Mesodermal cell (in vitro differentiated cells): ENCODE data around the gene ATXN10.
A peak's percentile ranks its signal among the peaks of the same experiment; 100 is the strongest.

ENCODE experiments used
- H3K27ac ChIP-seq: 2 replicates; pipeline ENCODE4 v1.7.0; 2013; ENCODE audit warnings: mild to moderate bottlenecking, low read depth, low read length, moderate library complexity; ENCODE audit not compliant: severe bottlenecking
- H3K36me3 ChIP-seq: 2 replicates; pipeline ENCODE4 v1.7.1; 2013; ENCODE audit warnings: mild to moderate bottlenecking, low read length, moderate library complexity; ENCODE audit not compliant: control insufficient read depth, insufficient read depth
- H3K4me1 ChIP-seq: one replicate; pipeline ENCODE4 v1.7.1; 2013; ENCODE audit warnings: mild to moderate bottlenecking, low read length; ENCODE audit not compliant: insufficient read depth, control insufficient read depth, poor library complexity, severe bottlenecking
- H3K4me3 ChIP-seq: 2 replicates; pipeline ENCODE4 v1.7.0; 2013; ENCODE audit warnings: low read length, control low read depth, mild to moderate bottlenecking; ENCODE audit not compliant: insufficient read depth, poor library complexity, severe bottlenecking; ENCODE audit errors: extremely low read depth
- H3K9me3 ChIP-seq: 2 replicates; pipeline ENCODE4 v1.7.1; 2013; ENCODE audit warnings: mild to moderate bottlenecking, low read length, moderate library complexity; ENCODE audit not compliant: control insufficient read depth
- WGBS, 2 experiments: methylation state at CpG; one replicate each; pipeline ENCODE4 v1.1.5; 2013; ENCODE audit warnings: missing lambda C conversion rate in 2 of 2; ENCODE audit not compliant: insufficient coverage in 2 of 2; 5-methylcytosine and 5-hydroxymethylcytosine counted together

Gene ATXN10

DNA sequence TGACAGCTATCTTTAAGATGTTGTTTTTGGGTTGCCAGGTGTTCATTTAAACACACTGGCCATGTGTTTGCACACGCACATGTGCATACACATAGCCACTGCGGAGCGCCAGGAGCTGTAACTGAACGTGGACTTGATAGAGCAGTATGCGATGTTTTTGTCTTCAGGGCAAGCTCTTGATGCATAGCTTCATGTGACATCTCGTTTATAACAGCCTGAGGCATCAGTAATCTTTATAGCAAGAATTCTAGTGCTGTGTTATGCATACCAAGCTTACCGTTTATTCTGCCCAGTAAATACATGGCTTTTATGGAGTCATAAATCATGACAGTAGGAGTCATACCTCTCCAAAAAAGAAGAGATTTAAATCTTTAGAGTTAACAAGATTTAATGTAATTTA is 87.0 kb downstream of the ATXN10 start:
- H3K9me3 ChIP-seq, result peaks cover 8% of the 10 kb centered on the region

DNA sequence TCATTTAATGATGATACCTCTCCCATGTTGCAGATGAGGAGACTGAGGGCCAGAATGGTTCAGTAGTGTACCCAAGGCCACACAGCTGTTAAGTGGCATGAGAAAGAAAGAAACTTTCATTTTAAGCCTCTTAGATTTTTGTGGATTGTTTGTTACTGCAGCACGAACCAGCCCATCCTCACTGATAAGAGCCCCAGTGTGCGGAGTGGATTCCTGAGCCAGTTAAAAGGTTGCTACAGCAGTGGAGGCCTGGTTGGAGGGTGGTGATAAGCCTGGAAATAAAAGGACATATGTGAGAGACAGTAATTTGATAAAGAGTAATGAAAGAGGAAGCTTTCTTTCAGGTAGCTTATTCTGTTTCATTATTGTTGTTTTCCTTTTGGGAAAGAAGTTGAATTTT is 89.0 kb downstream of the ATXN10 start:
- WGBS, 2 experiments, result 92% methylated on average over 2 of the region's 2 CpGs; no CpG with 5 or more reads in 1 of the 2 experiments
- peaks cover 47% of the 10 kb centered on the region for H3K4me1 ChIP-seq
- no peak overlapping the region for H3K27ac ChIP-seq
- peaks cover 8% of the 10 kb centered on the region for H3K9me3 ChIP-seq
- H3K36me3 ChIP-seq, result peaks cover 29% of the 10 kb centered on the region
- no peak overlapping the region for H3K4me3 ChIP-seq

More for the DNA sequence above, 87.0 kb downstream of the ATXN10 start:
- Histone ChIP-seq H3K36me3 (peaks cover 34% of the 10 kb centered on the region), H3K4me3 (no peak overlapping the region), H3K4me1 (peaks cover 38% of the 10 kb centered on the region), H3K27ac (no peak overlapping the region)
- WGBS, 2 experiments, result 93 to 94% methylated on average over 4 to 6 of the region's 7 CpGs

DNA sequence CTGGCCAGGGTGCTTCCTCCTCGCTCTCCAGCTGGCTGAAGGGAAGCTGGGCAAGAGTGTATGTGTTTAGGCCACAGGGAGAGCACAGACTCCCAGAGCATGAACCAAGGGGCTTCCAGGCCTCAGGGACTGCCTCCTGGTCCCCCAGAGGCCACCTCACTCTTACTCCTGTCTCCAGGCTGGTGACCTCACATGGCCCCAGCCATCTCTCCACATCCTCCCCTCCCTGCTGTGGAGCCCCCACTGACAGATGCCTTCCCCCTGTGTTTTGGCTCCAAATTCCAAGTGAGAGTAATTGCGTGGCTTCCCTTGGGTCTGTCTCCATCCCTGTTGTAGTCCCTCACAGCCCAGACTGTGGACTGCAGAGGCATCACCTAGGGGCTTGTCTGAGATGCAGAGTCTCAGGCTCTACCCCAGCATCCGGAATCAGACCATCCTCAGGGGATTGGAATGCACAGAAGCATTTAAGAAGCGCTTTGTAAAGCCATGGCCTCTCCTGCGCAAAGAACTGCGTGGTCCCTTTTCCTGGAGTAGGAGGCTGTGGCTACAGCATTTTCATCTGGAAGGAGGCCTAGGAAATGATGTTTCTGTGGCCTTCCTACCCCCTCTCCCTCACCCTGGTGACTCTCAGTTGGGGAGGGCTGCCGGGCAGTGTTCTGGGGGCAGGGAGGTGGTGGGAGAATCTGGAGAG is 91.1 kb downstream of the ATXN10 start:
- Histone ChIP-seq H3K9me3 (peaks cover 8% of the 10 kb centered on the region), H3K4me3 (no peak overlapping the region), H3K27ac (peak overlapping the region; percentile 62), H3K4me1 (peaks cover 32% of the 10 kb centered on the region), H3K36me3 (peaks cover 36% of the 10 kb centered on the region)
- WGBS, 2 experiments, result 71 to 85% methylated on average over 5 of the region's 7 CpGs

- H3K4me3 ChIP-seq, result no peak overlapping the region
- peaks cover 27% of the 10 kb centered on the region for H3K4me1 ChIP-seq
- peak overlapping the region; percentile 62 for H3K27ac ChIP-seq
- H3K36me3 ChIP-seq, result peaks cover 31% of the 10 kb centered on the region
- H3K9me3 ChIP-seq, result peaks cover 8% of the 10 kb centered on the region
- WGBS, 2 experiments, result 77 to 91% methylated on average over 5 to 10 of the region's 10 CpGs
Measured at GRCh38 chr22:45763236-45763624, 91.6 kb downstream of the ATXN10 start.

DNA sequence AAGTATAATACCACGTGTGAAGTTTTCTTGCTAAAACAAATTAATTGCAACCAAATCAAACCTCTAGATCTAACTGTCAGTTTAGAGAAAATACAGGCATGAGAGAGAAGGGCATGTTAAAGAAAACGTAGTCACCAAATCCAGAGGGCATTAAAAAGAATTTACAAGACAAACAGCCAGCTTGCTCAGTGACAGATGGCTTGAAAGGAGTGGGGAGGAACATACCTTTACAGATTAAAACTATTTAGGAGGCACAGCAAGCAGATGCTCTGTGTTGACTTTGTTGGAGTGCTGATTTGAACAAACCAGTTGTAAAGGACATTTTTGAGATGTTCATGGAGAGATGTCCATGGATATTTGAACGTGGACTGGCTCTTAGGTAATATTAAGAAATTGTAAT is 96.9 kb downstream of the ATXN10 start:
- WGBS, 2 experiments, result 50% methylated on average over 2 of the region's 3 CpGs; no CpG with 5 or more reads in 1 of the 2 experiments
- no peaks in the 10 kb centered on the region for H3K9me3 ChIP-seq
- peaks cover 32% of the 10 kb centered on the region for H3K36me3 ChIP-seq
- no peak overlapping the region for H3K4me3 ChIP-seq
- no peak overlapping the region for H3K27ac ChIP-seq
- peaks cover 11% of the 10 kb centered on the region for H3K4me1 ChIP-seq

DNA sequence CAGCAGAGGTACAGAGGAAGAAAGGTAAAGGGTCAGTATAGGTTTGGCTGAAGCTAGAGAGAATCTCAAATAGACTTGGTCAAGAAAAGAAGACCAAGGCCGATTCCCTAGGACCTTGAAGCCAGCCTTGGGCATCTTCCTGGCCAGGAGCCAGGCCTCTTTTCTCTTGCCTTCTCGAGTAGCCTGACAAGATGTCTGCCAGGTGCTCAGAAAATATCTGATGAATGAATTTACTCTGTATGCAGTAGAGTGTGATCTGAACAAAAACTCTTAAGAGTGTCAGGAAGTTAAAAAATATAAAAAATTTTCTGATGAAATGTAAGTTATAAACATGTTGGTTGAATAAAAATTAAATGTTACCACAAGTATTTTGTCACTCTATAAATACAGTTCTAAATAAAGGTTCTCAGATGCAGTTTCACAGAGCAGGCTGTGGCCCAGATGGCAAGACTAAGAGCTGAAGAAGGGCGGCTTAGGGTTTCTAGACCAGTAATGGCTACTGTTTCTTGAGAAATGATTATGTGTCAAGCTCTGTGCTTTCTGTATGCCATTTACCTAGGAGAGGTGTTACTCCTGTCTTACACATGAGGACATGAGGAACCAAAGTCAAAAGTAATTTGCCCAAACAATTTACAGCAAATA is 98.1 kb downstream of the ATXN10 start:
- Histone ChIP-seq H3K4me1 (no peaks in the 10 kb centered on the region), H3K9me3 (no peaks in the 10 kb centered on the region), H3K27ac (no peak overlapping the region), H3K36me3 (peaks cover 40% of the 10 kb centered on the region), H3K4me3 (no peak overlapping the region)
- 100% methylated on average over 1 to 2 of the region's 3 CpGs for WGBS, 2 experiments

DNA sequence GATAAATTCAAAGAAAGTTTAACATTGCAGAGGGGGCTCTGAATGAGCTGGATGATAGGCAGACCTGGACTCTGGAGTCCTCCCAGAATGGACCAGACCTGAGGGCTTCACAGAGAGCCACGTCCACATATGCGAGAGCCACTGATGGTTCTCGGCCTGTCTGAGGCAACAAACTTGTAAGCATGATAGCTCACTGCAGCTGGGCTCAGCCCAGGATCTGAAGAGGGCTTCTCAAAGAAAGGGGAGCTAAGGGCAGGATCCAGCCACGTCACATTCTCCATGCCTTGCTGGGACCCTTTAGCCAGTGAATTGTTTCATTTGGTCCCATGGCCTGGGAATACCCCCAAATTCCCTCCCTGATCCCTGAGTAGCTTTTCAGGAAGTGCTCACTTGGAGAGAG is 98.9 kb downstream of the ATXN10 start:
- H3K27ac ChIP-seq, result no peak overlapping the region
- H3K9me3 ChIP-seq, result no peaks in the 10 kb centered on the region
- H3K36me3 ChIP-seq, result peaks cover 37% of the 10 kb centered on the region
- no peak overlapping the region for H3K4me3 ChIP-seq
- 94 to 97% methylated on average over 2 to 3 of the region's 4 CpGs for WGBS, 2 experiments
- no peaks in the 10 kb centered on the region for H3K4me1 ChIP-seq

- no CpG with 5 or more reads among the region's 3 CpGs for WGBS, 2 experiments
- H3K4me1 ChIP-seq, result no peaks in the 10 kb centered on the region
- H3K4me3 ChIP-seq, result no peak overlapping the region
- H3K9me3 ChIP-seq, result no peaks in the 10 kb centered on the region
- no peak overlapping the region for H3K27ac ChIP-seq
- H3K36me3 ChIP-seq, result peaks cover 36% of the 10 kb centered on the region
Measured at GRCh38 chr22:45771057-45771456, 99.4 kb downstream of the ATXN10 start.

- WGBS, 2 experiments, result 90% methylated on average over 2 of the region's 2 CpGs; no CpG with 5 or more reads in 1 of the 2 experiments
Measured at GRCh38 chr22:45771711-45772110, 100.1 kb downstream of the ATXN10 start.

DNA sequence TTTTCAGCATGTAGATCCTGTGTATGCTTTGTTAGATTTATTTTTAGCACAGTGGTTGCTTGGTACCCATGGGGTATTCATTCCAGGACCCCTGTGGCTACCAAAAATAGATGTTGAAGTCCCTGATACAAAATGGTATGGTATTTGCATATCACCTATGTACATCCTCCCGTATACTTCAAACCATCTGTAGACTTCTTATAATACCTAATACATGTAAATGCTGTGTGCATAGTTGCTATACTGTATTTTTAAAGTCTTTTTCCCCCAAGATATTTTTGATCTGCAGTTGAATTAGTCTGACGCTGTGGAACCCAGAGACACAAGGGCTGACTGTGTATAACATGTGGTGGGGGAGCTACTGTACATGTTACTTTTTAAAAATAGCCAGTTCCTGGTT is 101.1 kb downstream of the ATXN10 start:
- H3K4me3 ChIP-seq, result no peak overlapping the region
- WGBS, 2 experiments, result 100% methylated on average over 1 of the region's 2 CpGs; no CpG with 5 or more reads in 1 of the 2 experiments

More at GRCh38 chr22:45771711-45772110, 100.1 kb downstream of the ATXN10 start:
- H3K9me3 ChIP-seq, result no peaks in the 10 kb centered on the region
- no peak overlapping the region for H3K4me3 ChIP-seq
- no peaks in the 10 kb centered on the region for H3K4me1 ChIP-seq
- peaks cover 33% of the 10 kb centered on the region for H3K36me3 ChIP-seq
- H3K27ac ChIP-seq, result no peak overlapping the region

More for the DNA sequence above, 101.1 kb downstream of the ATXN10 start:
- Histone ChIP-seq H3K27ac (no peak overlapping the region), H3K9me3 (no peaks in the 10 kb centered on the region), H3K36me3 (peaks cover 35% of the 10 kb centered on the region), H3K4me1 (peaks cover 2% of the 10 kb centered on the region)
